HepG2 (cell line): ENCODE measurements around the gene PRRT1B. TPM values are rescaled to one million over a fixed set of nuclear protein-coding genes. Genes with fewer than 3 reads are reported as not detected.

Source experiments
- ATAC-seq: fragments of 200-7000 bp; cut with Tn5 transposase; 3 replicates; pipeline ENCODE4 v1.9.1; 2020; ENCODE audit warnings: mild to moderate bottlenecking, moderate library complexity
- BruUV-seq: library from RNA; stranded (reverse); fragments of 400-500 nt; replicated peaks from 2 replicates; lab custom pipeline; 2021; lab: Mats Ljungman, UMichigan
- CTCF ChIA-PET: fragments of 300-600 bp; formaldehyde crosslinking; extraction: SDS; loops from one replicate; lab custom pipeline; 2021; ENCODE audit warnings: low total read pairs, inconsistent platforms, low intra/inter-chr PET ratio; lab: Yijun Ruan, JAX
- POLR2A ChIA-PET: fragments of 350-600 bp; sonication (Branson Sonifier 250); formaldehyde crosslinking; loops from one replicate; lab custom pipeline; 2020; ENCODE audit warnings: antibody characterized with exemption, inconsistent platforms; lab: Yijun Ruan, JAX
- DNase-seq: peaks from one replicate; pipeline ENCODE4 v3.0.0-alpha.2; 2015; ENCODE audit warnings: low spot score
- FAIRE-seq: peaks from 3 replicates; lab custom pipeline; 2011; peaks lifted over from hg19 to GRCh38; lab: Jason Lieb, UNC
- H2AFZ ChIP-seq: one replicate; pipeline ENCODE4 v1.6.1; 2011; ENCODE audit warnings: low read length, inconsistent platforms
- H3K27ac ChIP-seq: fragments of 300-600 bp; 3 replicates; pipeline ENCODE4 v1.8.0; 2011; ENCODE audit warnings: mixed run types, mild to moderate bottlenecking, mixed read lengths, low read length, inconsistent platforms; ENCODE audit not compliant: insufficient read depth; ENCODE audit errors: extremely low read length
- H3K27me3 ChIP-seq, 2 experiments: fragments of 200-600 bp in 1 of 2; 2 replicates in 1 of 2; 3 replicates in 1 of 2; pipeline versions ENCODE4 v1.6.0 to v1.8.0; 2011; ENCODE audit warnings: low read length in 2 of 2, mild to moderate bottlenecking in 2 of 2, moderate library complexity in 2 of 2, inconsistent platforms in 1 of 2; ENCODE audit not compliant: insufficient read depth in 2 of 2, control insufficient read depth in 1 of 2
- H3K36me3 ChIP-seq, 2 experiments: fragments of 200-600 bp in 1 of 2; replicated peaks in 1 of 2; 2 replicates in 1 of 2; 3 replicates in 1 of 2; pipeline versions ENCODE4 v1.5.1 to v1.8.0; 2011; ENCODE audit warnings: low read length in 2 of 2, inconsistent platforms in 1 of 2; ENCODE audit not compliant: insufficient read depth in 2 of 2, control insufficient read depth in 1 of 2
- H3K4me1 ChIP-seq: 2 replicates; pipeline ENCODE4 v1.5.1; 2012; ENCODE audit warnings: low read length, inconsistent platforms; ENCODE audit not compliant: insufficient read depth
- H3K4me2 ChIP-seq: 2 replicates; pipeline ENCODE4 v1.6.0; 2011; ENCODE audit warnings: low read depth, low read length, inconsistent platforms
- H3K4me3 ChIP-seq, 3 experiments: fragments of 200-600 bp in 1 of 3; sonication (generic), shearing (Covaris generic) in 1 of 3; replicated peaks in 1 of 3; 2 replicates each; pipeline ENCODE4 v1.5.1; 2011 to 2016; ENCODE audit warnings: low read length in 3 of 3, inconsistent platforms in 2 of 3, low read depth in 2 of 3, mild to moderate bottlenecking in 2 of 3, control low read depth in 1 of 3, mixed read lengths in 1 of 3; ENCODE audit not compliant: insufficient read depth in 1 of 3
- H3K79me2 ChIP-seq: one replicate; pipeline ENCODE4 v1.6.1; 2011; ENCODE audit warnings: low read length, inconsistent platforms; ENCODE audit not compliant: insufficient read depth
- H3K9ac ChIP-seq: 2 replicates; pipeline ENCODE4 v1.6.0; 2011; ENCODE audit warnings: mild to moderate bottlenecking, low read depth, low read length, inconsistent platforms; ENCODE audit not compliant: insufficient read depth
- H3K9me3 ChIP-seq: 2 replicates; pipeline ENCODE4 v1.5.1; 2012; ENCODE audit warnings: mild to moderate bottlenecking, low read length
- H4K20me1 ChIP-seq: 2 replicates; pipeline ENCODE4 v1.6.0; 2011; ENCODE audit warnings: inconsistent platforms, mild to moderate bottlenecking, low read length, moderate library complexity; ENCODE audit not compliant: insufficient read depth
- AGO2 ChIP-seq: fragments of 200-400 bp; formaldehyde crosslinking; optimal IDR thresholded peaks from 2 replicates; pipeline ENCODE3; 2017; ENCODE audit warnings: mild to moderate bottlenecking, low read depth, low read length, moderate library complexity
- ETV5 ChIP-seq: IDR thresholded peaks from 2 replicates; pipeline ENCODE4 v1.6.1; 2018; ENCODE audit warnings: missing biosample characterization, missing genetic modification reagents, inconsistent platforms, borderline replicate concordance
- HHEX ChIP-seq: IDR thresholded peaks from 2 replicates; pipeline ENCODE4 v1.6.1; 2016; ENCODE audit warnings: control low read depth
- NR3C1 ChIP-seq: sonication (generic); formaldehyde crosslinking; IDR thresholded peaks from 2 replicates; pipeline ENCODE4 v1.4.0; 2020; ENCODE audit warnings: missing genetic modification reagents
- PHF21A ChIP-seq: sonication (generic); formaldehyde crosslinking; IDR thresholded peaks from 2 replicates; pipeline ENCODE4 v1.5.0; 2020; ENCODE audit warnings: mild to moderate bottlenecking, missing genetic modification reagents
- RBM22 ChIP-seq: fragments of 200-400 bp; formaldehyde crosslinking; optimal IDR thresholded peaks from 2 replicates; pipeline ENCODE3; 2017; ENCODE audit warnings: mild to moderate bottlenecking, low read length, moderate library complexity
- ZNF513 ChIP-seq: sonication (generic); formaldehyde crosslinking; conservative IDR thresholded peaks from 2 replicates; pipeline ENCODE4 v1.5.0; 2020; ENCODE audit warnings: missing genetic modification reagents
- ZNF562 ChIP-seq: sonication (generic); formaldehyde crosslinking; IDR thresholded peaks from 2 replicates; pipeline ENCODE4 v1.8.0; 2022; ENCODE audit warnings: missing genetic modification reagents, borderline replicate concordance
- ZNF766 ChIP-seq: sonication (generic); formaldehyde crosslinking; IDR thresholded peaks from 2 replicates; pipeline ENCODE4 v1.5.0; 2020; ENCODE audit warnings: missing genetic modification reagents, borderline replicate concordance
- ZNF83 ChIP-seq: sonication (generic); formaldehyde crosslinking; IDR thresholded peaks from 2 replicates; pipeline ENCODE4 v1.4.0; 2020; ENCODE audit warnings: missing genetic modification reagents, mild to moderate bottlenecking, borderline replicate concordance
- ZXDC ChIP-seq: sonication (generic); formaldehyde crosslinking; IDR thresholded peaks from 2 replicates; pipeline ENCODE4 v1.5.0; 2020; ENCODE audit warnings: mild to moderate bottlenecking, missing genetic modification reagents
- WGBS: methylation state at CpG from one replicate; pipeline ENCODE4 v1.1.6; 2017; ENCODE audit warnings: low lambda C conversion rate; 5-methylcytosine and 5-hydroxymethylcytosine counted together
- in situ Hi-C: cut with HindIII; loops from 2 replicates; pipeline ENCODE4 v1.10.0; 2017; ENCODE audit warnings: low pct_unique_long_range_greater_than_20kb; ENCODE audit not compliant: extremely low pct_ligation_motif_present
- intact Hi-C: fragments of 100-400 bp; cut with micrococcal nuclease; formaldehyde crosslinking; loops from one replicate; pipeline ENCODE4 v1.10.0; 2022; ENCODE audit not compliant: unreplicated experiment
- polyA plus RNA-seq, 8 experiments: library from polyadenylated mRNA; depleted of rRNA in 3 of 8; stranded (reverse) in 7 of 8; unstranded in 1 of 8; fragments of >200 nt; fragmentation: Illumina TruSeq in 4 of 8; extraction: Trizol in 4 of 8; gene quantifications; 2 replicates each; pipeline versions ENCODE4 v1.2.1 to v1.2.3, GENCODE V29; 2011 to 2016; ENCODE audit warnings: low read depth in 4 of 8, missing spikeins in 1 of 8, mixed read lengths in 1 of 8; ENCODE audit not compliant: insufficient read depth in 1 of 8
- total RNA-seq, 5 experiments: library from RNA; depleted of rRNA; stranded (reverse); fragments of >200 nt; fragmentation: Illumina TruSeq; extraction: Trizol; gene quantifications; 2 replicates each; pipeline ENCODE4 v1.2.3, GENCODE V29; 2016; ENCODE audit warnings: low read depth in 1 of 5

The PRRT1B gene
- total and polyA plus RNA-seq, 2 of the 13 experiments (the other 11 are each of a cell fraction or from before 2014, with no cell fraction given): not detected

GRCh38 chr9:131495785-131496184, 49.5 kb upstream of the PRRT1B start:
- TSS peak; percentile 13 for BruUV-seq
- Histone ChIP-seq H3K79me2 (no peaks in the 10 kb centered on the region), H3K27me3 (no peaks in the 10 kb centered on the region), H3K27ac (no peak overlapping the region), H3K36me3 (peaks cover 50 to 75% of the 10 kb centered on the region in 2 experiments), H3K9ac (no peak overlapping the region), H3K4me1 (0 out of 2 replicates have a peak, but pooled peaks cover 1% of the 10 kb centered on the region), H3K4me3 (no peak overlapping the region), H3K9me3 (no peaks in the 10 kb centered on the region), H2AFZ (no peak overlapping the region), H3K4me2 (no peak overlapping the region), H4K20me1 (no peaks in the 10 kb centered on the region)
- in situ Hi-C loops (no loop called here), intact Hi-C loops (no loop called here)
- TF ChIP-seq RBM22 (peak; percentile 11), AGO2 (peak; percentile 57), ZXDC (CRISPR knock-in tag) (no peak), HHEX (CRISPR knock-in tag) (no peak), ZNF83 (no peak)
- WGBS: 95% methylated on average over 13 of the region's 22 CpGs
- CTCF ChIA-PET: no interaction called here
- no peak for ATAC-seq
- POLR2A ChIA-PET: no interaction called here
- DNase-seq: no peak
- FAIRE-seq: no peak

GRCh38 chr9:131496844-131497405, 48.4 kb upstream of the PRRT1B start:
- in situ Hi-C loops: no loop called here
- CTCF ChIA-PET: no interaction called here
- peaks cover 42 to 63% of the 10 kb centered on the region in 2 experiments for H3K36me3 ChIP-seq
- H3K79me2 ChIP-seq: no peaks in the 10 kb centered on the region
- intact Hi-C loops: no loop called here
- no peaks in the 10 kb centered on the region for H3K27me3 ChIP-seq
- H3K4me2 ChIP-seq: no peak overlapping the region
- H3K9me3 ChIP-seq: no peaks in the 10 kb centered on the region
- H3K27ac ChIP-seq: no peak overlapping the region
- no TSS peak for BruUV-seq
- no peak overlapping the region for H3K9ac ChIP-seq
- no peak overlapping the region for H2AFZ ChIP-seq
- no peak for ATAC-seq
- DNase-seq: no peak
- no peaks in the 10 kb centered on the region for H4K20me1 ChIP-seq
- H3K4me3 ChIP-seq: no peak overlapping the region
- POLR2A ChIA-PET: no interaction called here
- peak; percentile 59 for TF ChIP-seq AGO2
- no peak for TF ChIP-seq ETV5 (CRISPR knock-in tag)
- no peak for TF ChIP-seq ZNF513 (CRISPR knock-in tag)
- TF ChIP-seq NR3C1 (CRISPR knock-in tag): no peak
- no peak for TF ChIP-seq ZNF562 (CRISPR knock-in tag)
- TF ChIP-seq PHF21A (CRISPR knock-in tag): no peak
- no peak for TF ChIP-seq ZNF766 (CRISPR knock-in tag)
- peak; percentile 0 for TF ChIP-seq RBM22
- TF ChIP-seq, all 625 proteins: peak for 2
- peaks cover 13% of the 10 kb centered on the region; the same call in 1 of the 2 replicates for H3K4me1 ChIP-seq
- WGBS: 89% methylated on average over 6 of the region's 10 CpGs
- no peak for FAIRE-seq
